ENCODE measurements around the gene GRIK3.

GRCh38 chr1:36787312-36787913 is 246.9 kb downstream of the GRIK3 start:
- no peak for TF ChIP-seq CTCF (IDR thresholded peaks at IDR 0.05; ENCODE audit: poor library complexity)
- TF ChIP-seq EZH2phosphoT487 (IDR thresholded peaks at IDR 0.05; ENCODE audit: low read depth, severe bottlenecking, unreplicated experiment) = no peak
